ENCODE results near the gene F5. TPM values are rescaled to one million over a fixed set of nuclear protein-coding genes. Genes with fewer than 3 reads are reported as not detected.

The F5 gene
- total and polyA plus RNA-seq, 3 experiments from 2014 or later = 0.06 to 76.5 (median 72.2) TPM

- CTCF ChIA-PET = no interaction called here
- Histone ChIP-seq H3K27me3 (ENCODE audit: insufficient read depth, low read length, poor library complexity, severe bottlenecking) (no peaks in the 10 kb centered on the region), H3K4me1 (ENCODE audit: insufficient read depth, low read length) (no peaks in the 10 kb centered on the region), H3K4me3 (ENCODE audit: low read length) (no peak overlapping the region), H3K36me3 (ENCODE audit: insufficient read depth, low read length) (no peaks in the 10 kb centered on the region), H3K27ac (ENCODE audit: low read depth, low read length) (no peak overlapping the region), H3K9me3 (ENCODE audit: low read length) (no peaks in the 10 kb centered on the region)
- Mint-ChIP-seq H3K27me3 (peaks cover 0 to 5% of the 10 kb centered on the region in 2 donors), H3K9me3 (no peaks in the 10 kb centered on the region), H3K4me3 (no peak overlapping the region), H3K4me1 (peaks cover 0 to 4% (median 0%) of the 10 kb centered on the region in 3 donors), H3K27ac (no peak overlapping the region), H3K36me3 (peaks cover 0 to 2% (median 0%) of the 10 kb centered on the region in 3 donors)
- POLR2A ChIA-PET = no interaction called here
- no peak for DNase-seq
These were observed 62.4 kb downstream of the F5 start for GRCh38 chr1:169523904-169524303.

- Histone ChIP-seq H3K27ac (ENCODE audit: low read depth, low read length) (no peak overlapping the region), H3K4me3 (ENCODE audit: low read length) (no peak overlapping the region), H3K4me1 (ENCODE audit: insufficient read depth, low read length) (no peaks in the 10 kb centered on the region), H3K36me3 (ENCODE audit: insufficient read depth, low read length) (no peaks in the 10 kb centered on the region), H3K9me3 (ENCODE audit: low read length) (no peaks in the 10 kb centered on the region), H3K27me3 (ENCODE audit: insufficient read depth, low read length, poor library complexity, severe bottlenecking) (no peaks in the 10 kb centered on the region)
- Mint-ChIP-seq H3K27ac (no peak overlapping the region), H3K36me3 (peaks cover 0 to 5% (median 2%) of the 10 kb centered on the region in 3 donors), H3K4me1 (no peaks in the 10 kb centered on the region), H3K4me3 (no peak overlapping the region), H3K27me3 (no peaks in the 10 kb centered on the region), H3K9me3 (no peaks in the 10 kb centered on the region)
- CTCF ChIA-PET = no interaction called here
- POLR2A ChIA-PET = no interaction called here
- no peak for DNase-seq
These were observed 65.1 kb downstream of the F5 start for GRCh38 chr1:169521226-169521625.

DNA sequence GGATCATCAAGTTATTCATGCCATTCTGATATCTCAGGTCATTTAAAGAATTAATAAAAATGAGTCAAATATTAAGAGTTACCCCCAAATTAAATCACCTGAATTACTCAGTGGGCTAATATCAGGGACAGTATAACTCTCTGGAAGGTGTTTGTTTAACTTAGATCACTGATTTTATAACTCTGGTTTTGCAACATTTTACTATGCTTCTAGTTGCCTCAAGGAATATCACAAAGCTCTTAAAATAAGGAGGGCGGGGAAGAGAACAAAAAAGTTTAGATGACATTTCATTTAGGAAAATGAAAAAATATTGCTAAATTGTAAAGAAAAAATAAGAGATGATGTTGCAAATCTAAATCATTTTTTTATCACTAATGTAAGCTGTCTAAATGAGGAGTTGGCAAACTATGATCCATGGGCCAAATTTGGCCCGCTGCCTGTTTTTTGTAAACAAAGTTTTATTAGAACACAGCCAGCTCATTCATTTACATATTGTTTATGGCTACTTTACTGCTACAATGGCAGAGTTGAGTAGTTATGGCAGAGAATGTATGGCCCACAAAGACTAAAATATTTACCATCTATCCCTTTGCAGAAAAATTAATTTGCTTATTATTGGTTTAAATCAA is 68.6 kb downstream of the F5 start:
- no peaks in the 10 kb centered on the region for H3K4me1 Mint-ChIP-seq
- H3K27me3 ChIP-seq (ENCODE audit: insufficient read depth, low read length, poor library complexity, severe bottlenecking) = no peaks in the 10 kb centered on the region
- H3K36me3 Mint-ChIP-seq = peaks cover 0 to 5% (median 0%) of the 10 kb centered on the region in 3 donors
- DNase-seq = no peak
- ChIA-PET POLR2A (no interaction called here), CTCF (no interaction called here)
- no peak overlapping the region for H3K4me3 ChIP-seq (ENCODE audit: low read length)
- no peak overlapping the region for H3K4me3 Mint-ChIP-seq
- no peak overlapping the region for H3K27ac Mint-ChIP-seq
- no peak overlapping the region for H3K27ac ChIP-seq (ENCODE audit: low read depth, low read length)
- no peaks in the 10 kb centered on the region for H3K27me3 Mint-ChIP-seq
- no peaks in the 10 kb centered on the region for H3K9me3 ChIP-seq (ENCODE audit: low read length)
- H3K9me3 Mint-ChIP-seq = no peaks in the 10 kb centered on the region
- H3K4me1 ChIP-seq (ENCODE audit: insufficient read depth, low read length) = no peaks in the 10 kb centered on the region
- H3K36me3 ChIP-seq (ENCODE audit: insufficient read depth, low read length) = no peaks in the 10 kb centered on the region

DNA sequence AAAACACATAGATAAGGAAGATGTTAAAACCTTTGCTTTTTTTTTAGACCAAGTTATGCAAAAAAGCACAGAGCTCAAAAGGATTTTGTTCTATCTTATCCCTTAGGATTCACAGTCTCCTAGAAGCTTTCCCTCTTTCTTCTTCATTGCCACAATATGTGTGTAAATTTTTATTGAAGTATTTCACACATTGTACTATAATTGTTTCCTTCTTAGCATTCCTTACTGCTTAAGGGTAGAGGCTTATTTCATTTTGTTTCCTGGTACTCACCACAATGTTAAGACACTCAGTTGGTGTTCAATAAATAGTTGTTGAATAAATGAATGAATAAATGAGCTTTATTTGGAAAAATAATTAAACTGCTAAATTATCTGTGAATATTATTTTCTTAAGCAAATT is 70.6 kb downstream of the F5 start:
- POLR2A ChIA-PET = no interaction called here
- Mint-ChIP-seq H3K36me3 (peaks cover 0 to 5% (median 0%) of the 10 kb centered on the region in 3 donors), H3K27ac (no peak overlapping the region)

GRCh38 chr1:169514566-169515270 is 71.6 kb downstream of the F5 start:
- CTCF ChIA-PET = no interaction called here
- H3K4me1 ChIP-seq (ENCODE audit: insufficient read depth, low read length) = no peaks in the 10 kb centered on the region
- peaks cover 0 to 5% (median 0%) of the 10 kb centered on the region in 3 donors for H3K36me3 Mint-ChIP-seq
- POLR2A ChIA-PET = no interaction called here
- H3K4me3 ChIP-seq (ENCODE audit: low read length) = no peak overlapping the region
- no peaks in the 10 kb centered on the region for H3K4me1 Mint-ChIP-seq
- no peaks in the 10 kb centered on the region for H3K9me3 Mint-ChIP-seq
- H3K4me3 Mint-ChIP-seq = no peak overlapping the region
- no peaks in the 10 kb centered on the region for H3K36me3 ChIP-seq (ENCODE audit: insufficient read depth, low read length)
- no peak for DNase-seq
- no peaks in the 10 kb centered on the region for H3K9me3 ChIP-seq (ENCODE audit: low read length)
- no peaks in the 10 kb centered on the region for H3K27me3 ChIP-seq (ENCODE audit: insufficient read depth, low read length, poor library complexity, severe bottlenecking)
- no peaks in the 10 kb centered on the region for H3K27me3 Mint-ChIP-seq
- H3K27ac ChIP-seq (ENCODE audit: low read depth, low read length) = no peak overlapping the region
- H3K27ac Mint-ChIP-seq = no peak overlapping the region

More for the DNA sequence above, 70.6 kb downstream of the F5 start:
- Histone ChIP-seq H3K4me1 (ENCODE audit: insufficient read depth, low read length) (no peaks in the 10 kb centered on the region), H3K9me3 (ENCODE audit: low read length) (no peaks in the 10 kb centered on the region), H3K27me3 (ENCODE audit: insufficient read depth, low read length, poor library complexity, severe bottlenecking) (no peaks in the 10 kb centered on the region), H3K36me3 (ENCODE audit: insufficient read depth, low read length) (no peaks in the 10 kb centered on the region), H3K27ac (ENCODE audit: low read depth, low read length) (no peak overlapping the region), H3K4me3 (ENCODE audit: low read length) (no peak overlapping the region)
- Mint-ChIP-seq H3K4me3 (no peak overlapping the region), H3K27me3 (no peaks in the 10 kb centered on the region), H3K4me1 (no peaks in the 10 kb centered on the region), H3K9me3 (no peaks in the 10 kb centered on the region)
- DNase-seq = no peak
- CTCF ChIA-PET = no interaction called here

DNA sequence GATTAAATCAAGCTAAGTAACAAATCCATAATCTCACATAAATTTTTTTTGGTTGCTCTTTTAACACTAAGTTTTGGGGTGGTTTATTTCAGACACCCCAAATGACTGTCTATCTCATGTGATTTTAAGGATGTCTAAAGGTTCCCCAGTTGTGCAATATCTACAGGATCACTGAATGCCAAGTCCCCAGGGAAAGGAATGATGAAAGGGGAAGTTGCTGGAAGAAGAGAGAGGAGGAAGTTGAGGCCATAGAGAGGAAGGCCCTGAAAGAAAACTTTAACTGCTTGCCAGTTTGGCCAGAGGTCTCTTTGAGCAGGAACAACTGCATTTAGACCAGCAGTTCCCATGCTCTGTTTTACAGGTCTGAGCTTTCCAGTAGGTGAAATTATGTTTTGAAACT is 73.1 kb downstream of the F5 start:
- no peaks in the 10 kb centered on the region for H3K4me1 ChIP-seq (ENCODE audit: insufficient read depth, low read length)
- no peak overlapping the region for H3K27ac ChIP-seq (ENCODE audit: low read depth, low read length)
- POLR2A ChIA-PET = no interaction called here
- no peak for DNase-seq
- Mint-ChIP-seq H3K27me3 (no peaks in the 10 kb centered on the region), H3K4me1 (peaks cover 12% of the 10 kb centered on the region in 3 donors), H3K9me3 (no peaks in the 10 kb centered on the region), H3K27ac (no peak overlapping the region), H3K4me3 (no peak overlapping the region), H3K36me3 (peaks cover 0 to 3% (median 0%) of the 10 kb centered on the region in 3 donors)
- H3K36me3 ChIP-seq (ENCODE audit: insufficient read depth, low read length) = no peaks in the 10 kb centered on the region
- no peak overlapping the region for H3K4me3 ChIP-seq (ENCODE audit: low read length)
- H3K9me3 ChIP-seq (ENCODE audit: low read length) = no peaks in the 10 kb centered on the region
- no peaks in the 10 kb centered on the region for H3K27me3 ChIP-seq (ENCODE audit: insufficient read depth, low read length, poor library complexity, severe bottlenecking)
- CTCF ChIA-PET = no interaction called here

GRCh38 chr1:169511316-169512005 is 74.8 kb downstream of the F5 start:
- H3K27me3 Mint-ChIP-seq = no peaks in the 10 kb centered on the region
- Histone ChIP-seq H3K4me3 (ENCODE audit: low read length) (no peak overlapping the region), H3K9me3 (ENCODE audit: low read length) (no peaks in the 10 kb centered on the region), H3K27ac (ENCODE audit: low read depth, low read length) (no peak overlapping the region), H3K27me3 (ENCODE audit: insufficient read depth, low read length, poor library complexity, severe bottlenecking) (no peaks in the 10 kb centered on the region), H3K4me1 (ENCODE audit: insufficient read depth, low read length) (no peaks in the 10 kb centered on the region), H3K36me3 (ENCODE audit: insufficient read depth, low read length) (no peaks in the 10 kb centered on the region)
- no peaks in the 10 kb centered on the region for H3K9me3 Mint-ChIP-seq
- POLR2A ChIA-PET = interaction anchor here (0.5 kb wide), 1 partner anchor 126 kb away, joined by 4 read pairs; no protein-coding TSS in a partner anchor
- H3K36me3 Mint-ChIP-seq = no peaks in the 10 kb centered on the region
- no peak overlapping the region for H3K4me3 Mint-ChIP-seq
- no peak overlapping the region for H3K27ac Mint-ChIP-seq
- CTCF ChIA-PET = no interaction called here
- DNase-seq = no peak
- H3K4me1 Mint-ChIP-seq = peaks cover 14 to 17% (median 15%) of the 10 kb centered on the region in 3 donors

DNA sequence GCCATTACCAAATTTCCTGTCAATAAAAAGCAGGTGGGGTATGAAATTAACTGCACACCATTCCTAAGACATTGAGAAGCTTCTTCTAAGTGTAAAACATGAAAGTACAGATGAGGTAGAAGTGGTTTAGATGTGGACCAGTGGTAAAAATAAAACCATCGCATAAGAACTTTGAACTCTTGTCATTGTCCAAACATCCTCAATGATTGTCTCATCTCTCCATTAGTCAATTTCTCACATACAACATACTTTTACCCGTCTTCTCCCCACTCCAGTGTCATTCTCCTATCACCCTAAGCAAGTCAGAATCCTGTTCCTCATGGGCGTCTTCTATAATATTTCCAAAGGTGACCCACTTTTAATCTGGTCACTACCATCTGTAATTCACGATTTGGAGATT is 76.2 kb downstream of the F5 start:
- H3K36me3 ChIP-seq (ENCODE audit: insufficient read depth, low read length) = no peaks in the 10 kb centered on the region
- Mint-ChIP-seq H3K27ac (no peak overlapping the region), H3K36me3 (no peaks in the 10 kb centered on the region), H3K9me3 (no peaks in the 10 kb centered on the region), H3K27me3 (no peaks in the 10 kb centered on the region), H3K4me1 (peaks cover 15 to 20% (median 17%) of the 10 kb centered on the region in 3 donors), H3K4me3 (no peak overlapping the region)
- ChIA-PET POLR2A (no interaction called here), CTCF (no interaction called here)
- no peaks in the 10 kb centered on the region for H3K27me3 ChIP-seq (ENCODE audit: insufficient read depth, low read length, poor library complexity, severe bottlenecking)
- no peaks in the 10 kb centered on the region for H3K4me1 ChIP-seq (ENCODE audit: insufficient read depth, low read length)
- no peaks in the 10 kb centered on the region for H3K9me3 ChIP-seq (ENCODE audit: low read length)
- no peak overlapping the region for H3K4me3 ChIP-seq (ENCODE audit: low read length)
- DNase-seq = no peak
- H3K27ac ChIP-seq (ENCODE audit: low read depth, low read length) = no peak overlapping the region

Measured in CD8-positive, alpha-beta memory T cell (primary cell).